Measurements from ENCODE around the gene C2CD4C.
"Not testable (repeated sequence)": the region's sequence is repeated elsewhere in the genome, so short reads cannot be mapped to it uniquely, and the experiment has no call there.

The C2CD4C gene

GRCh38 chr19:411723-412355 lies 2.9 kb upstream of the C2CD4C start:
- no peak for TF ChIP-seq PKNOX1 (IDR thresholded peaks at IDR 0.05)
- no peak for TF ChIP-seq NFRKB (IDR thresholded peaks at IDR 0.05)
- TF ChIP-seq L3MBTL2 (conservative IDR thresholded peaks at IDR 0.05): no peak
- TF ChIP-seq LEF1 (IDR thresholded peaks at IDR 0.05; ENCODE audit: borderline replicate concordance): no peak
- no peak for TF ChIP-seq FOXK2 (IDR thresholded peaks at IDR 0.05)
- no peak for TF ChIP-seq ELF4 (IDR thresholded peaks at IDR 0.05)
- TF ChIP-seq CTBP1 (IDR thresholded peaks at IDR 0.05; ENCODE audit: borderline replicate concordance): no peak
- TF ChIP-seq SUZ12 (IDR thresholded peaks at IDR 0.05): no peak
- TF ChIP-seq FOXM1 (IDR thresholded peaks at IDR 0.05; ENCODE audit: borderline replicate concordance): no peak
- POLR2A ChIA-PET: interaction anchor here (0.8 to 1.6 kb wide), 3 partner anchors 48 to 98 kb away, joined by 3 to 6 read pairs (median 3); no protein-coding TSS in a partner anchor

GRCh38 chr19:411121-411722 lies 2.3 kb upstream of the C2CD4C start:
- CTCF ChIA-PET; DNase-seq (ENCODE audit: extremely low spot score): not testable (repeated sequence)
- POLR2A ChIA-PET: interaction anchor here (0.8 kb wide), 1 partner anchor 49 kb away, joined by 3 read pairs; no protein-coding TSS in a partner anchor

More at GRCh38 chr19:411723-412355, 2.9 kb upstream of the C2CD4C start:
- DNase-seq (ENCODE audit: extremely low spot score): no peak
- CTCF ChIA-PET: no interaction called here

- DNase-seq (ENCODE audit: extremely low spot score): no peak
- CTCF ChIA-PET: interaction anchor here (0.6 kb wide), 1 partner anchor 34 kb away, joined by 4 read pairs; no protein-coding TSS in a partner anchor
- TF ChIP-seq LEF1 (IDR thresholded peaks at IDR 0.05; ENCODE audit: borderline replicate concordance) (no peak), FOXM1 (IDR thresholded peaks at IDR 0.05; ENCODE audit: borderline replicate concordance) (no peak), FOXK2 (IDR thresholded peaks at IDR 0.05) (no peak), FOXA1 (IDR thresholded peaks at IDR 0.05) (no peak), PKNOX1 (IDR thresholded peaks at IDR 0.05) (no peak), L3MBTL2 (conservative IDR thresholded peaks at IDR 0.05) (no peak), ELF4 (IDR thresholded peaks at IDR 0.05) (no peak), ZNF384 (IDR thresholded peaks at IDR 0.05) (no peak)
- POLR2A ChIA-PET: no interaction called here
These were observed 1.4 kb upstream of the C2CD4C start for GRCh38 chr19:410243-410781.

- DNase-seq (ENCODE audit: extremely low spot score): no peak
- TF ChIP-seq FOXK2 (IDR thresholded peaks at IDR 0.05) (no peak), FOXM1 (IDR thresholded peaks at IDR 0.05; ENCODE audit: borderline replicate concordance) (no peak), FOXA1 (IDR thresholded peaks at IDR 0.05) (no peak), L3MBTL2 (conservative IDR thresholded peaks at IDR 0.05) (no peak), BHLHE40 (IDR thresholded peaks at IDR 0.05; ENCODE audit: borderline replicate concordance) (no peak), NFRKB (IDR thresholded peaks at IDR 0.05) (no peak), ELF4 (IDR thresholded peaks at IDR 0.05) (no peak)
- POLR2A ChIA-PET: interaction anchor here (1.0 kb wide), 1 partner anchor 9 kb away, joined by 3 read pairs; no protein-coding TSS in a partner anchor
- CTCF ChIA-PET: no interaction called here
These were observed 732 bp upstream of the C2CD4C start for GRCh38 chr19:409516-410242.

- POLR2A ChIA-PET: no interaction called here
- CTCF ChIA-PET: no interaction called here
- TF ChIP-seq L3MBTL2 (conservative IDR thresholded peaks at IDR 0.05): no peak
- TF ChIP-seq TARDBP (IDR thresholded peaks at IDR 0.05): no peak
- TF ChIP-seq NFRKB (IDR thresholded peaks at IDR 0.05): no peak
- TF ChIP-seq ARNT (IDR thresholded peaks at IDR 0.05): no peak
- TF ChIP-seq FOXM1 (IDR thresholded peaks at IDR 0.05; ENCODE audit: borderline replicate concordance): no peak
- TF ChIP-seq CTBP1 (IDR thresholded peaks at IDR 0.05; ENCODE audit: borderline replicate concordance): no peak
- TF ChIP-seq FOXK2 (IDR thresholded peaks at IDR 0.05): no peak
- TF ChIP-seq ELF4 (IDR thresholded peaks at IDR 0.05): no peak
- TF ChIP-seq HDGF (IDR thresholded peaks at IDR 0.05; ENCODE audit: borderline replicate concordance): no peak
- TF ChIP-seq PKNOX1 (IDR thresholded peaks at IDR 0.05): no peak
- TF ChIP-seq FOXA1 (IDR thresholded peaks at IDR 0.05): no peak
- no peak for TF ChIP-seq LEF1 (IDR thresholded peaks at IDR 0.05; ENCODE audit: borderline replicate concordance)
- no peak for TF ChIP-seq SP1 (IDR thresholded peaks at IDR 0.05)
- no peak for TF ChIP-seq BHLHE40 (IDR thresholded peaks at IDR 0.05; ENCODE audit: borderline replicate concordance)
- no peak for TF ChIP-seq SUZ12 (IDR thresholded peaks at IDR 0.05)
- no peak for TF ChIP-seq ZNF384 (IDR thresholded peaks at IDR 0.05)
- no peak for DNase-seq (ENCODE audit: extremely low spot score)
These were observed 476 bp downstream of the C2CD4C start for GRCh38 chr19:408441-408901.

Data from HEK293T (cell line).